Activated T-cell treated with anti-CD3 and anti-CD28 coated beads for 48 hours (primary cell): ENCODE data around the gene LPO.
A peak's percentile ranks its signal among the peaks of the same experiment; 100 is the strongest.

Experiments used
- DNase-seq: peaks from one replicate; pipeline ENCODE4 v3.0.0-alpha.2; 2020; ENCODE audit warnings: low read depth

Gene LPO

DNA sequence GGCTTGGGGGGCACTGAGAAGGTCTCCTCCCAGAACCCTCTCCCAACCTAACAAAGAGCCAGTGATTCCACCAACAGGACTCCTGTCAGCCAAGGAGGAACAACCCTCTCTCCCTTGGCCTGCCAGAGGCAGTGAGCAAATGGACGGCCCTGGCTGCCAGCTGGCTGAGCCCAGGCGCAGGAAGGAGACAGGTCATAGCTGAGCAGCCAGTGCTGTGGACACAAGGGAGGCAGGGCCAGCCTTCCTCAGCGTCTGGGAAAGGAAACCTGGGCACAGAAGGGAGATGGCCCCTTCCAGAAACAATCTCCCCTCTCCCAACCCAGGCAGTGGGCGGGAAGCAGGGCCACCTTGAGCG lies 40.3 kb downstream of the LPO start:
- DNase-seq = no peak

DNA sequence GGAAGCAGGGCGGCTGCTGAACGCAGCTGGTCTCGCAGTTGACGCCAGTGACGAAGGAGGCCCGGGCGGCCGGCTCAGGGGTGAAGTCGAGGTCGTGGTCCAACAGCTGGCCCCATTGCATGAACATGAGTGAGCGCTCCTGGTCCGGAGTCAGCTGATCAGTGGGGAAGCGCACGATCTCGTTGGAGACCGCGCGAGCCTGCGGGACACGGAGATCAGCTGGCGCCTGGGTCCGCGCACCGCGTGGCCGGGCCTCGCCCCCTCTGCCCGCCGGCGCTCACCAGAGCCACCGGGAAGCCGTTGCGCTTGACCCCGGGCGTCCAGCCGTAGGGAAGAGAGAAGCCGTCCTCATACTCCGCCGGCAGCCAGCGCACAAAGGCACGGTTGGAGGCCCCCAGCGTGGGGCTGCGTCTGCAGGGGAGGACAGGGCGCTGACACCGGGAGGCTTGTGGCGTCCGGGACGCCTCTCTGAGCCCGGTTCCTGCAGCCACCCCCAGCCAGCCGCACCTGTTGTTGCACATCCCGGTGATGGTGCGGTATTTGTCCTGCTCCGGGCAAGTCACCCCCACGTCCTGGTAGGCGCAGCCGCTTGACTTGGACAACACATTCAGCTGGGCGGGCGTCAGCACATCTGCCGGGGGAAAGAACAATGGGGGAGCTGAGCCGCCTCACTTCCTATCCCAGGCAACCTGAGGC lies 40.8 kb downstream of the LPO start:
- no peak for DNase-seq

DNA sequence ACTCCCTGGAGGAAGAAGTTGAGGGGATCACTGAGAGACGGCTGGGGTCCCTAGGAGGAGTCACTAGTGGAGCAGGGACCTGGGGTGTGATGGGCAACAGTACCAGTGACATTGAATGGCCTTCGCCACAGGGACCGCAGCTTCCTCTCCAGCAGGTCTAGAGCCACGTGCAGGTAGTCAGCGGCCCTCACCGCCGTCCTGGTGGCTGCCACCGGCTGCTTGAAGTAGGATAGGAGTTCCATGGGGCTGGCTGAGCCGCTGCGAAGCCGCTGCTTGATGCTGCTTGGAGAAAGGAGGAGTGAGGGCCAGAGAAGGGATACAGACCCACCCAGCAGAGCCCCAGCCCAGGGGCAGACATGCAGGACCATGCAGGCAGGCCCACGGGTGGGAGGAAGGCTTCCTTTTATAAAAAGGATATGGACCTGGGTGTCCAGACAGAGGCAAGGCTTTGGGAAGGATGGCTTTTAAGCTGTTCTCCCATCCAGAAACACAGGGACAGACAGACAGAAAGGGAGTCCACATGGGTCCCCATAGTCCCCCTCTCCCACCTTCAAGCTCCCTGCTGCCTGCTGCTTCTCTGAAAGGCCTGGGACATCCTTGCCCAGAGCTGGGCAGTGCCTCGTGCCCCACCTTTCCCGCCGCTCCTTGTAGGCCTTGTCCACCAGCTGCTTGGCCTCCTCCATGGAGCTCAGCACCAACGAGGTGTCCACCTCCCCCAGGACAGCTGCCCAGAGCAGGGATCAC lies 41.5 kb downstream of the LPO start:
- DNase-seq = no peak

DNA sequence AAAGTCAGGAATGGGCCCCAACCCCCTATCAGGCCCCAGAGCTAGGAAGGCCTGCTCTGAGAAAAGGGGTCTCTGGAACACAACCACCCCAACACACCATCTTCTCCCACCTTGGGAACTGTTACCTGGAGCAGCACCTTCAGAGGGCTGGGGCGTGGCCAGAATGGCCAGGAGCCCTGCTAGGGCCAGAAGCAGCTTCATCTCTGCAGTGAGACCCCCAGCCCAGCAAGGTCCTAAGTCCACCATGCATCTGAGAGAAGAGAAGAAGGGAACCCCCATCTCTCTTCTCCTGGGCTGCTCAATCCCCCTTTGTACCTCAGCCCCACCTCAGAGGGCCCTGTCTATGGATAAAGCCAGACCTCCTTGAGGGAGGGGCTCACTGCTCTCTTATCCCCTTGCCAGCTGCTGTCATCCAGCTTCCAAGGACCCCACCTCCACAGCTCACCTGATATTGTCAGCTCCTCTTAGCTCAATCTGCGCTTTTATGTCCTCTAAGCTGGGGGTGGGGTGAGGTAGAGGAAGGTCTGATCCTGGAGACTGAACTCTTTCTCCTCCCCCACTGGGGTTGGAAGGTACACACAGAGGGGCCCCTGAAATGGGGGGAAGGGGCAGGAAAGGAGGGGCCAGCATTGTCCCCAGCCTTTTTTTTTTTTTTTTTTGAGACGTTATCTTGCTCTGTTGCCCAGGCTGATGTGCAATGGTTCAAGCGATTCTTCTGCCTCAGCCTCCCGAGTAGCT lies 42.3 kb downstream of the LPO start, which contains the start of gene MPO:
TSS of gene MPO (minus strand) at position 456 of the 738 bp plus-strand sequence. CDS start at position 279, 177 bp downstream.
- DNase-seq = no peak

DNA sequence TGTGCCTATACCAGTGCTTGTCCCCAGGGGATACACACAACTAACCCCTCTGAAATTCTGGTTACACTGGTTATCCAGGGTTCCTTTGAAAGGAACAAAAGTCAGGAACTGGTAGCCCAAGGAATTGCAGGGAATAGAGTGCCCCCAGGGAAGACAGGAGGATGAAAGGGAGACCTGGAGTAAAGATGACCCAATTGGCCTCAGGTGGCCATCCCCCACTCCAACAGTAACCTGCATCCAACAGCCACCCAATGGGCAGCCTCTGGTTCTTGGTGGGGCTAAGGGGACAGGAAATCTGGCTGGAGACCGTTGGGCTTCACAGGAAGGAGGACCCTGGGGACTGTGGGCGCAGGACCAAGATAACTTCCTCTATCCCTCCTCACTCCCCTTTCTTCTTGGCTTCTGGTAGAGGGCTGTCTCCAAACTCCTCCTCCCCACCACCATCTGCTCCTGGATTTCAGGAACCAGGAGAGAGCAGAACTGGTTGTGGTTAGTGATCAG lies 43.2 kb downstream of the LPO start:
- DNase-seq = no peak

DNA sequence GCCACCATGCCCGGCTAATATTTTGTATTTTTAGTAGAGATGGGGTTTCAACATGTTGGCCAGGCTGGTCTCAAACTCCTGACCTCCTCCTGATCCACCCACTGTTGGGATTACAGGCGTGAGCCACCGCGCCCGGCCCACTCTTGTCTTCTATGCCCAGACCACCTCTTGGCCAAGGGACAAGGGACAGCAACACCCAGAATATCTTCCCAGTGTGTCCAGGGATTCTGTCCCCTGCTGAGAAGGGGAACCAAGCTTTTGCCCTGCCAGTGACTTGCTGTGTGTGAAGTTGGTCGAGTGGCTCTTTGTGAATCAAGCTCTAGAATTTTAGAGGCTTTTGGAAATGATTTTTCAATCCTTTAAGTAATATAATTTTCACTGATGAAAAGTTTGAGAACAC lies 44.1 kb downstream of the LPO start:
- DNase-seq = no peak

DNA sequence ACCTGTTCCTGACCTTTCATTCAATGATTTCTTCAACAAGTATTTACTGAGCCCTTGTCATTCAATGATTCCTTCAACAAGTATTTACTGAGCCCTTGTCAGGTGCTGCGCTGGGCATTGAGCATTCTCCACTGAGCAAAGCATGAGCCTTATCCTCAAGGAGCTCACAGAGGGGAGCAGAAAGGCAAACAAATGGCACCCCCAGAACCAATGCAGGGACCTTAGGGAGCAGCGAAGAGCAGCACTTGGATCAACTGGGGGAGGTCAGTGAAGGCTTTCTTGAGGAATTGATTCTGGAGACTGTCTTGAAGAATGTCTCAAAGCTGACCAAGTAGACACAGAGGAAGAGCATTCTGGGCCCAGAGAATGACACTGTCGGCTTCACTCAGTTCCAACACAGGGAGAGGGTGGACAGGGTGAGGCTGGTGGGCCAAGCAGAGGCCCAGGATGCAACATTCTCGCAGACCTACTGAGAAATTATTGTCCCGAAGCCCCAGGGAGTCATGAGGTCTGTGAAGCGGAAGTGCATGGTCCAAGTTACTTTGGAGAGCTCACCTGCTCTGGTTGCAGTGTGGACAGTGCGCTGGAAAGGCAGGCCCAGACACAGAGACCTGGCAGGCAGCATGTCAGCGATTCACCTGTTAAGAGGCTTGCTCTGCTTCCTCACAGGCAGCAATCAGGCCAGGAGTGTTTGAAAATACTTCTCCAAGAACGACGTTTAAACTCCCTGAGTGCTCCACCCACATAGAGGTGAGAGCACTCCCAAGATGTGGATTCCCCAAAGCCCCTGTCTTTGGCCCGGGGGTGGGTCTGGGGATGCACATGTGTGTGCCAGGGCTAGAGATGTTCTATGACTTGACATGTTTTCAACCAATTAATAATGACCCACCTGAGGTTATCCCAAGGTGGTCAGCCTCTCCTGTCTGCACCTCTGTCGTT lies 45.6 kb downstream of the LPO start:
- no peak for DNase-seq

DNA sequence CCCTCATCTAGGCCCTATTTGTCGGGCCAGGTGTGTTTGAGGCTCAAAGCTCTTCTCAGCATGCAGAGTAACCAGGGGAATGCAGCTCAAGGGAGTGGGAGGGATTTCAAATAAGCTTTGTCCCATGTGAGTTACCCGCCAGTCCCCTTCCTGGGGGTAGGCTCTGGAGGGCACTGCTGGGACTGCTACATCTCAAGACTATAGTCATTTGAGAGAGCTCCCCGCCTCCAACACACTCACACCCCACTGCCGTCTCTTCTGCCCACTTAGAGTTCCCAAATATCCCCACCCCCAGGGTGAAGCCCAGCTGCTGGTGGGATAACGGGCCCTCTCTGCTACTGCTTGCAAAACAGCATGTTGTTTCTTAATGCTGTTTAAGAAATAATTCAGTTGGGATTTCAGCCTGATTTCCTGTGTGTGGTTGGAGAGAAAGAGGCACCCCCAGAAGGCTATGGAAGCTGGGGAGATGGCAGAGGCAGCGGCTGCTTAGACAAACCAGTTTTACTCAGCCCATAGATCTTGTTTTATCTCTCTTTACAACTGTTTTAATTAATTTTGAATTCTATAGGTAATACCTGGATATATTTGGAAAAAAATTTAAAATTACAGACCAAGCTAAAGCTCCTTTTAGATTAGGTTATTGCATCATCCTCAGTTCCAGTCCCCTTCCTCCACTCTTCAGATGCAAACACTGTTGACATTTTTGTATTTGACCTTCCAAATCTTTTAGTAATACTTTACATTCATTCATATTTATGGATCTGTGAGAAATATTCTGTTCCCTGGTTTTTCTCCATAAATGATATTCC lies 46.4 kb downstream of the LPO start:
- no peak for DNase-seq

DNA sequence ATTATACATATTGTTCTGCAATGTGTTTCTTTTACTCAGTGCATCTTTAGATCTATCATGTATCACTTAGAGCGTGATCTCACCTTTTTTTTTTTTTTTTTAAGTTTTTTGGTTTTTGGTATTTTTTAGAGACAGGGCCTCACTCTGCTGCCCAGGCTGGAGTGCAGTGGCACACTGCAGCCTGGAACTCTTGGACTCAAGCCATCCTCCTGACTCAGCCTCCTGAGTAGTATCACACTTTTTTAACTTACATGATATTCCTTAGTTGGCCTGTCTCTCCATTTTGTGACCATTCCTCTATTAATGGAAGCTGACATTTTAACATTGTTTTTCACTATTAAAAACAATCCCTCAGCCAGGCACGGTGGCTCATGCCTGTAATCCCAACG lies 47.0 kb downstream of the LPO start:
- no peak for DNase-seq

DNA sequence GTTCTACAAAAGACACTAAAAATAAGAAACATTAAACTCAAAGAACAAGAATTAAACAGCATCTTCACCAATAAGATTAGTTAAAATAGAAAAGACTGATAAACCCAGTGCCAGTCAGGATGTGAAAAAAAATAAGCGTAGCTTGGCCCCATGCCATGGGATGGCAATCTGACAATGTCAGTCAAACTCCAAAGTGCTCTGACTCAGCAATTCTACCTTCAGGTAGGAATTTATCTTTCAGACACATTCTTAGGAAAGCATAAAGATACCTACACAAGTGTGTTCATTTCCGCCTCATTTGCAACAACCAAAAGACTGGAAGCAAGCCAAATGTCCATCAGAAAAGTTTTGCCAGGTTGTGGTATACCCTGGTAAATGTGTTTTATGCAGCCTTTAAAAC lies 51.5 kb downstream of the LPO start:
- DNase-seq = no peak

DNA sequence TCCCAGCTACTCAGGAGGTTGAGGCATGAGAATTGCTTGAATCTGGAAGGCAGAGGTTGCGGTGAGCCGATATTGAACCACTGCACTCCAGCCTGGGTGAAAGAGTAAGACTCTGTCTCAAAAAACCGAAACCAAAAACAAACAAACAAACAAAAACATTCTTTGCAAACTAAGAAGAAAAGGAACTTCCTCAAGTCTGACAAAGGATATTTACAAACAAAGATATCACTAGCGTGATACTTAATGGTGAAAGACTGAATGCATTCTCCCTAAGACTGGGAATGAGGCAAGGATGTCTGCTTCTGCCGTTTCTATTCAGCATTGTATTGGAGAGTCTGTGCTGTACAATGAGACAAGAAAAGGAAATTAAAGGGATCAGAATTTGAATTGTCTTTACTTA lies 52.9 kb downstream of the LPO start:
- no peak for DNase-seq

DNA sequence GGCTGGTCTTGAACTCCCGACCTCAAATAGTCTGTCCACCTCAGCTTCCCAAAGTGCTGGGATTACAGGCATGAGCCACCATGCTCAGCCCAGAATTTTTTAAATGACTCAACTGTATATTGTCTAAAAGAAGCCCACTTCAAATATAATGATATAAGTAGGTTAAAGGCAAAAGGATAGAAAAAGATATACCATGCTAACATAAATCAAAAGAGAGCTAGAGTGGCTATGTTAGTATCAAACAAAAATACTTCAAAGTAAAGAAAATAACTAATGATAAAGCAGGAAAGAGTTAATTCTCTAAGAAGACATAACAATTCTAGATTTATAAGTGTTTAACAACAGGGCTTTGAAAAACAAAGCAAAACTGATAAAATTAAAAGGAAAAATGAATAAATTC lies 55.6 kb downstream of the LPO start:
- no peak for DNase-seq

DNA sequence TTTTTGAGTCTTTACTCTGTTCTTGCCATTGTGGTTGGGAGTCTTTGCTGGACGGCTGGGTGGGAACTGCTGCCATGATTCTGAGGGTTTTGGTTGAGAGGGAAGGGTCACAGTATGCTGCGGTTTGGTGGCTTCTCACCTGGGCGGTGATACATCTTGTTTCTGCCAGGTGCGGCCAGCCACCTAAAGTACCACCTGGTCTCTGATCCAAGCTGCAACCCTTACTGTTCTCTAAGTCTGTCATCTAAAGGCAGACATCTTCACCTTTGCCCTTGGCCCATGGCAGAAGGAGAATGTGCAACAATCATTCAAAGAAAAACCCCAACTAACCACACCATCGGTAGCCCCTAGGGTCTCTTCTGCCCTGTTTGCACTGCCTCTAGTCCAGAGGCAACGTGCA lies 62.0 kb downstream of the LPO start:
- no peak for DNase-seq

DNA sequence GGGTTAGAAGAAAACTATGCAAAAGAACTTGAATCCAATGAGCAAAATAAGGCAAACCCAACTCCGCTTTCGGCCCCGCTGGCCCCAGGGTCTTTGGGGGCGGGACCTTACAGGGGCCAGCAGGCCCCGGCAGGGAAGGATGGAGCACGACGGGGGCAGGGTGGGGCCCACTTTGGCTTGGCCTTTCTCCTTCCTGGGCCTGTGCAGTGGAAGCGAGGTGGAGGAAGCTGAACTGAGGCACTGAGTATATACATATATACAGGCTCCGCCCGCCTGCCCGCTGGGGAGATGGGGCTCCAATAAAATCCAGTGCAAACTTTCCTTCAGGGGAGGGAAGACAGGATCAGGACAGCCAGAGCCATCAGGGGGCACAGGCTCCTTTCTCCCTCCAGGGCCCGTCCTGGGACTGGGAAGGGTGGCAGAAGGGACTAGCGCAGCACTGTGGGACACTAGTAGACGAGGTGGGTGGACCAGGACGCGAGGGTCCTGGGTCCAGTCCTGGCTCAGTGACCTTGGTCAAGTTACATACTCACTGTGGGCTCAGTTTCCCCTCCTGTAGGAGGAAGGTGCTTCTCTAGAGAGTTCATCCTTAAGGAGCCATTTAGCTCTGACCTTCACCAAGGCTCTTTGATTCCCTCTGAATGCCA lies 63.2 kb downstream of the LPO start:
- DNase-seq = no peak

DNA sequence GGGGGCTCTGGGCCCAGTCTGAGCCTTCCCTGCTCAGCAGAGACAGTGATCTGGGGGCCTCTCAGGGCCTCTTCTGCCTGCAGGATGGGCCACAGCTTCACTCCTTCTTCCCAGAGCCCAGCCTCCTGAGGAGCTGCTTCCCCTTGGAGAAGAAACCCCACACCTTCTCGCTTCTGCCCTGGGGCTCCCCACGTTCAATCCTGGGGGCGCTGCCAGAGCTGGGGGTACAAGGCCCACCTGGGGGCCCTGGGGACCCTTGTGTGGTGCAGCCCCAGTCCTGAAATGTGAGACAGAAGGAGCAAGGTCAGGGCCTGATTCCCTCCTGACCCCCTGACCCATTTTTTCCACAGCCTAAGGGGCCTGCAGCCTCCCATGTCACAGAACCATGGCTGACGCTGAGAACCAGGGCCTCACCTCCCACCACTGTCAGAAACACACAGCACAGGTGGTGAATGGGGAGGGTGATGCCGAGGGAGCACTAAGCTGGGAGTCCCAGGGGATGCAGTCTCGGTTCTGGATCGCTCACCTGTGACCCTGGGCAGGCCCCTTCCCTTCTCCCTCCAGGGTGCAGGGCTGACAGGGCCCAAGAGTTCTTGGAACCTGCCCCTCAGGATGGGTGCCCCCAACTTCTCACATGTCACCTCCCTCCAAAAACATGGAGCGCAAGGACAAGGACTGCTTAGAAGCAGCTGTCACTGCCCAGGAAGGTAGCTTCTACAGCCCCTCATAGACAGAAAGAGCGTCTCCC lies 64.0 kb downstream of the LPO start:
- DNase-seq = no peak

DNA sequence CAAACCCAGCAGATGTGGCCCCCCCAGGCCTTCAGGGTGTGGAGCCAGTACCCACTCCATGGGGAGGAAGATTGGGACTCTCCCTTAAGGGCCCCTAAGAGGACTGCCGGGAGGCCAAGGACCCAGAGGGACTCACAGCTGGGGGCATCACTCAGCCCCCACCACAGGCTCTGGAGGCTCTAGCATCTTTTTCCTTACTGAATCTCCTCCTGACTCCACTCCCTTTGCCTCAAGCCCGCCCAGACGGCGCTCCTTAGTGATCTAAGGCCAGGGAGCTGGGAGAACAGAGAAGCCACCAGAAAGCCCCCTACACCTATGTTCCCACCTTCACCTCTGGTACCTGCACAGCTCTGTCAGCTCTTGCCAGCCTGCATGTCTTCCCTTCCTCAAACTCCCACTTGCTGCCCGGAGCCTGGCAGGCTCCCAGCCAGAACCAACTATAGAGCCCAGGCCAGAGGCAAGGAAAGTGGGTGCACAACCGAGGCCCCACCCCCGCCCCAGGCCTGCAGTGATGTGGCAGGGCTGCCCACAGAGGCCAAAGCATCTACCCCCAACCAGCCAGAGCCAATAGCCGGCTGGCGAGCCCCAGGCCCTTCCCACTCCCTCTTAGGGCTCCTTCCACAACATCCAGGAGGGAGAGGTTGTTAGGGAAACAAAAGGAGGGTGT lies 64.7 kb downstream of the LPO start:
- DNase-seq = no peak

DNA sequence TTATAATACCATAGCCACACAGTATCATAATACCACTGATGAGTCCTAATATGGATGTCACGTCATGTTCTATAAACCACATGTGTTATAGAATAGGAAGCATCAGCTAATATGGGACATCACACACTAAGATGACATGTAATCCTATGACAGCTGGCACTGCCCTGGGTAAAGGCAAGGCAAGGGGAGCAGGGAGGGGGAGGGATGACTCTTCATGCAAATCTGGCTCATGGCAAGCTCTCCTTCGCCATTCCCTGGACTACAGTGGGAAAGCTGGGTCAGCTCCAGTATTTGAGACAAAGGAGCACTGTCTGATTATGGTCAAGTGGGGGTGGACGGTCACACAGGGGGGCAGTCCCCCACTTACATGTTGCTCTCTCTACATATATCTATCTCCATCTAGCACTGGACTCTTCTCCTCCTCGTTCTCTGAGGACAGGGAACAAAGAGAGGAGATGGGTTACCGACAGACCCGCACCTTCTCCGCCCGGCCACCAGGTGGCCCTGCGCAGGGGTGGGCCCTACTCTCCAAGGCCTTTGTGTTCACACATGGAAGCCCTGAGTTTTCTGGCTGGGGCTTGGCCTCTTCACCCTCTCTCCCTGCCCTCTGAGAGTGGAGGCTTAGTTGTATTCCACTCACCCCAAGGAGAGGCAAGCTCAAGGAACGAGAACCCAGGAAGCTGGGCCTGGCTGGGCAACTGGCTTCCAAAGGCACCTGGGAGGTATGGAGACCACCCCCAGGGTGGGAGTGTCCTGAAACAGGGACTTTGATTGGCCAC lies 65.8 kb downstream of the LPO start:
- DNase-seq = peak; percentile 63

DNA sequence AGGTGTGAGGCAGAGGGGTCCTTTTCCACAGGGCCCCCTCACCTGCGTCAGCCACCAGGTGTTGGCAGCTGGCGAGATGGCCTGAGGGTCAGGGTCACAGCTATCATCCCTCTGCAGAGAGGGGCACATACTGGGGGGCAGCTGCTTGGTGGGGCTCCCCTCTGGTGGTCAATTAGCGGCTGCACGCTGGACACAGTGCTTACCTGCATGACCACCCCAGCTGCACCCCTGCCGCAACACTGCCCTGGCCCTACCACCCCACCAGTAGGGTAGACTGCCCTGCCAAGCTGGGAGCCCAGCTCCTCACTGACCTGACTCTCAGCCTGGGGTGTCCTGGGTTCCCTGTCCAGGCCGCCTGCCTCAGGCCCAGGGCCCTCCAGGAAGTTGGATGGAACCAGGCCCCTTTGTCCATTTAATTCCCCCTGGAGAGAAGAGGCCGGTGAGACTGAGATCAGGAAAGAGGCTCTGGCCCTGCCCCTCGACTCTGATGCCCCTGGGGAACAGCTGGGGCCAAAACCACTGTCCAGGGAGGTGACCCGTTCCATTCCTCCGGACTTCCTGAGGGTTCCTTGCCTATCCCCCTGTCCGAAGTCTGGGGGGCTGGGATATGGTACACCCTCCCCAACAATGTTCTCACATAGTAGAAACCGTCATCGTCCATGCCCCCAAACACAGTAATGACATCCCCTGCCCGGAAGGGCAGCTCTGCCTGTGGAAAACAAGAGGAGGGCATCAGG lies 66.5 kb downstream of the LPO start:
- no peak for DNase-seq
